ENCODE measurements around the gene SWSAP1. TPM values are rescaled to one million over a fixed set of nuclear protein-coding genes. Genes with fewer than 3 reads are reported as not detected.

SWSAP1 gene
- total and polyA plus RNA-seq, 2 of the 4 experiments (the other 2 are of a cell fraction) = 0.36 to 1.6 TPM

- Histone ChIP-seq H2BK15ac (ENCODE audit: low read depth, low read length) (no peak overlapping the region), H3K4me2 (ENCODE audit: low read depth, low read length) (no peak overlapping the region), H2BK120ac (ENCODE audit: low read depth, low read length) (no peak overlapping the region), H4K91ac (ENCODE audit: insufficient read depth, low read depth, low read length) (no peak overlapping the region), H3K4me3 (ENCODE audit: insufficient read depth, low read depth, low read length) (no peak overlapping the region), H4K5ac (ENCODE audit: low read depth, low read length) (no peak overlapping the region), H2AK9ac (replicated peaks; ENCODE audit: low read depth, low read length, poor library complexity) (no peak overlapping the region), H3K9me1 (ENCODE audit: insufficient read depth, low read length) (peaks cover 14% of the 10 kb centered on the region), H2BK5ac (ENCODE audit: low read depth, low read length, poor library complexity, severe bottlenecking) (no peak overlapping the region), H2BK20ac (ENCODE audit: low read depth, low read length) (no peak overlapping the region), H3K18ac (ENCODE audit: low read depth, low read length) (no peak overlapping the region), H2AFZ (replicated peaks; ENCODE audit: low read length, poor library complexity) (no peak overlapping the region), H3K79me1 (ENCODE audit: low read depth in 1 of 2, low read length in 2 of 2) (peaks cover 0 to 14% of the 10 kb centered on the region in 2 experiments; a peak in 2 of 4 replicates), H4K20me1 (ENCODE audit: insufficient read depth, low read length) (peaks cover 2% of the 10 kb centered on the region; the same call in 1 of the 2 replicates), H3K36me3 (ENCODE audit: control insufficient read depth, insufficient read depth, low read length) (peaks cover 5% of the 10 kb centered on the region), H3K56ac (ENCODE audit: extremely low read depth, insufficient read depth, low read length) (no peak overlapping the region), H3K9ac (ENCODE audit: low read depth, low read length) (no peak overlapping the region), H4K8ac (ENCODE audit: low read depth in 2 of 2, low read length in 2 of 2) (no peak overlapping the region), H3K4me1 (ENCODE audit: control insufficient read depth, insufficient read depth, low read length) (peaks cover 5% of the 10 kb centered on the region), H3K14ac (replicated peaks; ENCODE audit: low read depth, low read length) (no peak overlapping the region), H3K9me3 (ENCODE audit: control insufficient read depth, insufficient read depth, low read length) (no peaks in the 10 kb centered on the region), H3K4ac (ENCODE audit: low read depth, low read length) (no peak overlapping the region), H3K27me3 (ENCODE audit: control insufficient read depth, insufficient read depth, low read length) (no peaks in the 10 kb centered on the region), H3K27ac (ENCODE audit: insufficient read depth, low read length) (no peak overlapping the region), H3K23ac (ENCODE audit: low read depth, low read length) (no peak overlapping the region), H2AK5ac (ENCODE audit: low read depth, low read length) (no peak overlapping the region)
- ATAC-seq (ENCODE audit: low read depth) (no peak), DNase-seq (no peak)
- dilution Hi-C loops (cut with HindIII; ENCODE audit: low sequenced_read_pairs, unreplicated experiment) (no loop called here), in situ Hi-C loops (cut with MboI; ENCODE audit: low sequenced_read_pairs) (no loop called here), intact Hi-C loops (cut with micrococcal nuclease) (no loop called here)
- BruUV-seq (replicated peaks) = no TSS peak
- TF ChIP-seq RAD21 (IDR thresholded peaks at IDR 0.05; ENCODE audit: low read length) = no peak
- 82% methylated on average over 2 of the region's 2 CpGs; no CpG with 5 or more reads in 1 of the 2 experiments for WGBS, 2 experiments (ENCODE audit: extremely low coverage in 2 of 2, insufficient read length in 1 of 2)
- CTCF ChIA-PET = no interaction called here
- POLR2A ChIA-PET (ENCODE audit: unreplicated experiment) = interaction anchor here (0.5 kb wide), 1 partner anchor 82 kb away, joined by 12 read pairs; no protein-coding TSS in a partner anchor
Observed at GRCh38 chr19:11370744-11371143, 3.7 kb upstream of the SWSAP1 start.

All from IMR-90 (cell line).